Superior temporal gyrus (tissue), 1 donor: ENCODE results near the gene GLT8D1.
"Not testable (repeated sequence)": the region's sequence is repeated elsewhere in the genome, so short reads cannot be mapped to it uniquely, and the experiment has no call there.

ENCODE experiments used
- DNase-seq: peaks from one replicate; pipeline ENCODE4 v3.0.0-alpha.2; 2016; ENCODE audit errors: extremely low spot score

Gene GLT8D1

GRCh38 chr3:52681596-52681995 lies 24.0 kb downstream of the GLT8D1 start:
- DNase-seq: no peak

GRCh38 chr3:52679811-52680210 lies 25.8 kb downstream of the GLT8D1 start:
- DNase-seq: no peak

- DNase-seq: no peak
These were observed 26.4 kb downstream of the GLT8D1 start for GRCh38 chr3:52679199-52679538.

GRCh38 chr3:52678265-52679198 lies 27.1 kb downstream of the GLT8D1 start:
- no peak for DNase-seq

GRCh38 chr3:52676201-52676600 lies 29.4 kb downstream of the GLT8D1 start:
- not testable (repeated sequence) for DNase-seq

GRCh38 chr3:52671676-52672075 lies 33.9 kb downstream of the GLT8D1 start:
- DNase-seq: no peak

- DNase-seq: no peak
These were observed 34.7 kb downstream of the GLT8D1 start for GRCh38 chr3:52670621-52671521.

- DNase-seq: no peak
These were observed 42.5 kb downstream of the GLT8D1 start for GRCh38 chr3:52663098-52663497.

GRCh38 chr3:52660046-52660445 lies 45.5 kb downstream of the GLT8D1 start:
- DNase-seq: no peak

- DNase-seq: no peak
These were observed 49.7 kb downstream of the GLT8D1 start for GRCh38 chr3:52655895-52656294.

GRCh38 chr3:52651592-52651991 lies 54.0 kb downstream of the GLT8D1 start:
- no peak for DNase-seq

GRCh38 chr3:52650439-52650838 lies 55.2 kb downstream of the GLT8D1 start:
- DNase-seq: no peak

- DNase-seq: no peak
These were observed 56.0 kb downstream of the GLT8D1 start for GRCh38 chr3:52649461-52650210.

- DNase-seq: no peak
These were observed 60.0 kb downstream of the GLT8D1 start for GRCh38 chr3:52645549-52645948.
